Loucy (cell line): ENCODE results near the gene ASCC2.
"Not testable (repeated sequence)": the region's sequence is repeated elsewhere in the genome, so short reads cannot be mapped to it uniquely, and the experiment has no call there.

Experiments
- EZH2phosphoT487 ChIP-seq: fragments of 200-600 bp; IDR thresholded peaks from 2 replicates; pipeline ENCODE4 v1.6.1; 2018; ENCODE audit warnings: antibody characterized with exemption, mild to moderate bottlenecking, moderate library complexity, borderline replicate concordance
- TF ChIP-seq, protein P1 (sequence below): fragments of 200-600 bp; sonication (generic); conservative IDR thresholded peaks from 2 replicates; pipeline ENCODE4 v1.5.1; 2014; ENCODE audit warnings: mild to moderate bottlenecking, antibody characterized with exemption, low read length

GRCh38 chr22:29859030-29859429 lies 21.0 kb upstream of the ASCC2 start:
- TF ChIP-seq, protein P1, sequence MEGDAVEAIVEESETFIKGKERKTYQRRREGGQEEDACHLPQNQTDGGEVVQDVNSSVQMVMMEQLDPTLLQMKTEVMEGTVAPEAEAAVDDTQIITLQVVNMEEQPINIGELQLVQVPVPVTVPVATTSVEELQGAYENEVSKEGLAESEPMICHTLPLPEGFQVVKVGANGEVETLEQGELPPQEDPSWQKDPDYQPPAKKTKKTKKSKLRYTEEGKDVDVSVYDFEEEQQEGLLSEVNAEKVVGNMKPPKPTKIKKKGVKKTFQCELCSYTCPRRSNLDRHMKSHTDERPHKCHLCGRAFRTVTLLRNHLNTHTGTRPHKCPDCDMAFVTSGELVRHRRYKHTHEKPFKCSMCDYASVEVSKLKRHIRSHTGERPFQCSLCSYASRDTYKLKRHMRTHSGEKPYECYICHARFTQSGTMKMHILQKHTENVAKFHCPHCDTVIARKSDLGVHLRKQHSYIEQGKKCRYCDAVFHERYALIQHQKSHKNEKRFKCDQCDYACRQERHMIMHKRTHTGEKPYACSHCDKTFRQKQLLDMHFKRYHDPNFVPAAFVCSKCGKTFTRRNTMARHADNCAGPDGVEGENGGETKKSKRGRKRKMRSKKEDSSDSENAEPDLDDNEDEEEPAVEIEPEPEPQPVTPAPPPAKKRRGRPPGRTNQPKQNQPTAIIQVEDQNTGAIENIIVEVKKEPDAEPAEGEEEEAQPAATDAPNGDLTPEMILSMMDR: not testable (repeated sequence)
- not testable (repeated sequence) for TF ChIP-seq EZH2phosphoT487
